ENCODE results near the gene BGLAP. TPM values are rescaled to one million over a fixed set of nuclear protein-coding genes. Genes with fewer than 3 reads are reported as not detected.

Gene BGLAP
- total and polyA plus RNA-seq, 7 experiments from 2014 or later, result 0.33 to 7.4 (median 4.7) TPM; not detected in 1

DNA sequence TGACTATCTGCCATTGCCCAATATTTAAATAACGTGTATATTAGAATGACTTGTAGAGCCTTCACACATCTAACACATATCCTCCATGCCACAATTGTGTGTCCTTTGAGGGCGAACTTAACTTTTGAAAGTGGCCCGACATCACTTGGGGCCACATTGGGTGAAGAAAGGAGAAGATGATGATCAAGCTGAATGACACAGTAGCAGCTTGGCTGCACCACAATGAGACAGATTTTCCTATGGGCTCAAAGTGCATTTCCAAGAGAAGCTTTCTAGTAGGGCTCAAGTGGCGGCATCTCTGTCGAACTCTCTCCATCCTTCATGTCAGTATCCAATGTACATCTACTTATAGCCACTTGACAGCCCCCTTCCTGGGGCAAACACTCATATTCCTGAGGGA is 3.7 kb upstream of the BGLAP start:
- ChIA-PET CTCF (interaction anchor here (1.8 kb wide), 1 partner anchor 12 kb away, joined by 4 read pairs; no protein-coding TSS in a partner anchor), POLR2A (interaction anchor here (0.7 kb wide), 1 partner anchor 470 kb away, joined by 3 read pairs; no protein-coding TSS in a partner anchor)
- Histone ChIP-seq H3K36me3 (ENCODE audit: control insufficient read depth in 2 of 3, insufficient read depth in 3 of 3, low read length in 3 of 3) (peaks cover 0 to 73% (median 26%) of the 10 kb centered on the region in 3 experiments), H3K4me3 (ENCODE audit: low read length) (no peak overlapping the region), H3K4me1 (ENCODE audit: control insufficient read depth in 2 of 2, insufficient read depth in 2 of 2, low read length in 2 of 2) (no peaks in the 10 kb centered on the region), H3K27me3 (ENCODE audit: control insufficient read depth in 2 of 2, insufficient read depth in 2 of 2, low read length in 2 of 2) (no peaks in the 10 kb centered on the region), H3K9me3 (ENCODE audit: control insufficient read depth in 2 of 3, low read length in 3 of 3) (no peaks in the 10 kb centered on the region), H3K27ac (ENCODE audit: low read depth, low read length) (no peak overlapping the region)
- intact Hi-C loops (cut with micrococcal nuclease), result no loop called here
- no peak overlapping the region for H3K4me3 Mint-ChIP-seq
- ATAC-seq (no peak), DNase-seq (no peak)
- H3K9me3 Mint-ChIP-seq, result peaks cover 0 to 2% (median 0%) of the 10 kb centered on the region in 11 donors
- no peak overlapping the region for H3K27ac Mint-ChIP-seq
- H3K36me3 Mint-ChIP-seq, result peaks cover 0 to 53% (median 18%) of the 10 kb centered on the region in 5 donors
- peaks cover 0 to 4% (median 0%) of the 10 kb centered on the region in 7 donors for H3K4me1 Mint-ChIP-seq
- no peaks in the 10 kb centered on the region for H3K27me3 Mint-ChIP-seq

DNA sequence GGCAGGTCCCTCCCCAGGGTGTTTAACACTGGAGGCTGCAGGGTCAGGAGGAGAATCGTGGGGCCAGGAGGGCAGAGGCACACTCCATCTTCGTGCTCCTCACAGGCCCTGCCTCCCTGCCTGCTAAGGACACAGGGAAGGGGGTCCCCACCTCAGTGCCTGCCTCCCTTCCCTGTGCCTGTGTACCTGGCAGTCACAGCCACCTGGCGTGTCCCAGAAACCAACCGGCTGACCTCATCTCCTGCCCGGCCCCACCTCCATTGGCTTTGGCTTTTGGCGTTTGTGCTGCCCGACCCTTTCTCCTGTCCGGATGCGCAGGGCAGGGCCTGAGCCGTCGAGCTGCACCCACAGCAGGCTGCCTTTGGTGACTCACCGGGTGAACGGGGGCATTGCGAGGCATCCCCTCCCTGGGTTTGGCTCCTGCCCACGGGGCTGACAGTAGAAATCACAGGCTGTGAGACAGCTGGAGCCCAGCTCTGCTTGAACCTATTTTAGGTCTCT is 623 bp upstream of the BGLAP start:
- H3K4me1 ChIP-seq (ENCODE audit: control insufficient read depth in 2 of 2, insufficient read depth in 2 of 2, low read length in 2 of 2), result peaks cover 8 to 10% of the 10 kb centered on the region in 2 donors
- no peaks in the 10 kb centered on the region for H3K27me3 ChIP-seq (ENCODE audit: control insufficient read depth in 2 of 2, insufficient read depth in 2 of 2, low read length in 2 of 2)
- H3K4me3 ChIP-seq (ENCODE audit: low read length), result no peak overlapping the region
- ChIA-PET POLR2A (interaction anchor here (0.5 kb wide), 1 partner anchor 461 kb away, joined by 3 read pairs; no protein-coding TSS in a partner anchor), CTCF (no interaction called here)
- peaks cover 0 to 24% (median 18%) of the 10 kb centered on the region in 7 donors for H3K4me1 Mint-ChIP-seq
- peaks cover 0 to 38% (median 12%) of the 10 kb centered on the region in 5 donors for H3K36me3 Mint-ChIP-seq
- H3K27me3 Mint-ChIP-seq, result peaks cover 0 to 6% (median 0%) of the 10 kb centered on the region in 5 donors
- H3K4me3 Mint-ChIP-seq, result no peak overlapping the region
- no peak overlapping the region for H3K27ac ChIP-seq (ENCODE audit: low read depth, low read length)
- no peaks in the 10 kb centered on the region for H3K9me3 ChIP-seq (ENCODE audit: control insufficient read depth in 2 of 3, low read length in 3 of 3)
- no peak for ATAC-seq
- peaks cover 0 to 48% (median 18%) of the 10 kb centered on the region in 3 experiments for H3K36me3 ChIP-seq (ENCODE audit: control insufficient read depth in 2 of 3, insufficient read depth in 3 of 3, low read length in 3 of 3)
- H3K9me3 Mint-ChIP-seq, result peaks cover 0 to 1% (median 0%) of the 10 kb centered on the region in 11 donors
- intact Hi-C loops (cut with micrococcal nuclease), result no loop called here
- no peak for DNase-seq
- no peak overlapping the region for H3K27ac Mint-ChIP-seq

DNA sequence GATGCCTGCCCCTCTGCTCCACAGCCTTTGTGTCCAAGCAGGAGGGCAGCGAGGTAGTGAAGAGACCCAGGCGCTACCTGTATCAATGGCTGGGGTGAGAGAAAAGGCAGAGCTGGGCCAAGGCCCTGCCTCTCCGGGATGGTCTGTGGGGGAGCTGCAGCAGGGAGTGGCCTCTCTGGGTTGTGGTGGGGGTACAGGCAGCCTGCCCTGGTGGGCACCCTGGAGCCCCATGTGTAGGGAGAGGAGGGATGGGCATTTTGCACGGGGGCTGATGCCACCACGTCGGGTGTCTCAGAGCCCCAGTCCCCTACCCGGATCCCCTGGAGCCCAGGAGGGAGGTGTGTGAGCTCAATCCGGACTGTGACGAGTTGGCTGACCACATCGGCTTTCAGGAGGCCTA is 754 bp downstream of the BGLAP start:
- Histone ChIP-seq H3K27me3 (ENCODE audit: control insufficient read depth in 2 of 2, insufficient read depth in 2 of 2, low read length in 2 of 2) (no peaks in the 10 kb centered on the region), H3K36me3 (ENCODE audit: control insufficient read depth in 2 of 3, insufficient read depth in 3 of 3, low read length in 3 of 3) (peaks cover 0 to 35% (median 11%) of the 10 kb centered on the region in 3 experiments), H3K9me3 (ENCODE audit: control insufficient read depth in 2 of 3, low read length in 3 of 3) (no peaks in the 10 kb centered on the region), H3K4me3 (ENCODE audit: low read length) (no peak overlapping the region), H3K4me1 (ENCODE audit: control insufficient read depth in 2 of 2, insufficient read depth in 2 of 2, low read length in 2 of 2) (peaks cover 8 to 10% of the 10 kb centered on the region in 2 donors), H3K27ac (ENCODE audit: low read depth, low read length) (no peak overlapping the region)
- no peak for ATAC-seq
- H3K36me3 Mint-ChIP-seq, result peaks cover 0 to 29% (median 8%) of the 10 kb centered on the region in 5 donors
- intact Hi-C loops (cut with micrococcal nuclease), result no loop called here
- ChIA-PET POLR2A (interaction anchor here (0.9 kb wide), 1 partner anchor 9 kb away, joined by 3 read pairs; no protein-coding TSS in a partner anchor), CTCF (interaction anchor here (0.9 kb wide), 1 partner anchor 90 kb away, joined by 3 read pairs; no protein-coding TSS in a partner anchor)
- DNase-seq, result no peak
- H3K4me3 Mint-ChIP-seq, result no peak overlapping the region
- no peaks in the 10 kb centered on the region for H3K9me3 Mint-ChIP-seq
- peaks cover 0 to 6% (median 0%) of the 10 kb centered on the region in 5 donors for H3K27me3 Mint-ChIP-seq
- H3K27ac Mint-ChIP-seq, result no peak overlapping the region
- H3K4me1 Mint-ChIP-seq, result peaks cover 0 to 24% (median 18%) of the 10 kb centered on the region in 7 donors

DNA sequence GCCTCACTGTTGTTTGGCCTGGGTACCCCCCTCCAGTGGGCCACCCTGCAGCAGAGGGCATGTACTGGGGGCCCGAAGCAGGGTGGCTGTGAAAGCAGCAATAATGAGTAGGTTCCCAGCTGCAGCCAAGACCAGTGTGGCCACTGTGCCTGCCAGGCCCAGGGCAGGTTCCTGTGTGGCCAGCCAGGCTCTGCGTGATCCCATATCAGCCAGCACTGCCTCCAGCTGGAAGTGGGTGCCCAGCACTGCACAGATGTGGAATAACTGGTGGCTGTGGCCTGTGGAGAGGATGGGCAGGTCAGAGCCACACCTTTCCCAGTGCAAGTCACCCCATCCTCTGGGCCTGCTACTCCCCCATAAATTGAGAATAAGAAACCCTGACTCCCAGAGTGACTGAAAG is 2.1 kb downstream of the BGLAP start:
- intact Hi-C loops (cut with micrococcal nuclease), result no loop called here
- Histone ChIP-seq H3K36me3 (ENCODE audit: control insufficient read depth in 2 of 3, insufficient read depth in 3 of 3, low read length in 3 of 3) (peaks cover 0 to 24% (median 3%) of the 10 kb centered on the region in 3 experiments), H3K27me3 (ENCODE audit: control insufficient read depth in 2 of 2, insufficient read depth in 2 of 2, low read length in 2 of 2) (no peaks in the 10 kb centered on the region), H3K4me1 (ENCODE audit: control insufficient read depth in 2 of 2, insufficient read depth in 2 of 2, low read length in 2 of 2) (peaks cover 8 to 10% of the 10 kb centered on the region in 2 donors), H3K27ac (ENCODE audit: low read depth, low read length) (no peak overlapping the region), H3K4me3 (ENCODE audit: low read length) (no peak overlapping the region), H3K9me3 (ENCODE audit: control insufficient read depth in 2 of 3, low read length in 3 of 3) (no peaks in the 10 kb centered on the region)
- Mint-ChIP-seq H3K36me3 (peaks cover 0 to 15% (median 5%) of the 10 kb centered on the region in 5 donors), H3K27ac (no peak overlapping the region), H3K27me3 (peaks cover 0 to 6% (median 0%) of the 10 kb centered on the region in 5 donors), H3K4me3 (peak overlapping the region in 5 of 10 donors; percentile 14 to 87 (median 86)), H3K9me3 (no peaks in the 10 kb centered on the region), H3K4me1 (peaks cover 0 to 24% (median 18%) of the 10 kb centered on the region in 7 donors)
- no peak for DNase-seq
- ChIA-PET POLR2A (no interaction called here), CTCF (no interaction called here)
- no peak for ATAC-seq

DNA sequence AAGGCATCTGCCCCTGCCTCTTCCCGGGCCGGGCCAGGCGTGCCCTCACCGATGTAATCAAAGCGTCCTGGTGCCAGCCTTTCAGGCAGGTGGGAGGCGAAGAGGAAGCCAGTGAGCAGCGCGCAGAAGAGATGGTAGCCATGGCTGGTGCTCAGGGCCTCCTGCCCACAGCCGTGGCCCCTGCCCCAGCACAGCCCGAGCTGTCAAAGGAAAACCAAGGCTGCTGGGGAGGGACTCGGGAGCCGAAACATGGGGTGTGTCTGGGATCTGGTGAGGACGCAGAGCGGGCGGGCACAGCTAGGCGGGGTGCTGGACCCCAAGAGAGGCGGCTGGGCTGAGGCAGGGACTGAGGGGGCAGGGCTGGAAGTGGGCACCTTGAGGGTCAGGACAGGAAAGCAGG is 2.7 kb downstream of the BGLAP start:
- Mint-ChIP-seq H3K27me3 (peaks cover 0 to 6% (median 0%) of the 10 kb centered on the region in 5 donors), H3K4me3 (peak overlapping the region; percentile 78 to 90 (median 86)), H3K4me1 (peaks cover 0 to 24% (median 18%) of the 10 kb centered on the region in 7 donors), H3K27ac (peak overlapping the region in 4 of 9 donors; percentile 38 to 68 (median 60)), H3K36me3 (peaks cover 0 to 11% (median 3%) of the 10 kb centered on the region in 5 donors), H3K9me3 (no peaks in the 10 kb centered on the region)
- CTCF ChIA-PET, result no interaction called here
- ATAC-seq (no peak), DNase-seq (no peak)
- no peak overlapping the region for H3K27ac ChIP-seq (ENCODE audit: low read depth, low read length)
- no peak overlapping the region for H3K4me3 ChIP-seq (ENCODE audit: low read length)
- no peaks in the 10 kb centered on the region for H3K27me3 ChIP-seq (ENCODE audit: control insufficient read depth in 2 of 2, insufficient read depth in 2 of 2, low read length in 2 of 2)
- H3K4me1 ChIP-seq (ENCODE audit: control insufficient read depth in 2 of 2, insufficient read depth in 2 of 2, low read length in 2 of 2), result peaks cover 8 to 10% of the 10 kb centered on the region in 2 donors
- intact Hi-C loops (cut with micrococcal nuclease), result no loop called here
- peaks cover 0 to 24% (median 3%) of the 10 kb centered on the region in 3 experiments for H3K36me3 ChIP-seq (ENCODE audit: control insufficient read depth in 2 of 3, insufficient read depth in 3 of 3, low read length in 3 of 3)
- POLR2A ChIA-PET, result no interaction called here
- H3K9me3 ChIP-seq (ENCODE audit: control insufficient read depth in 2 of 3, low read length in 3 of 3), result no peaks in the 10 kb centered on the region

DNA sequence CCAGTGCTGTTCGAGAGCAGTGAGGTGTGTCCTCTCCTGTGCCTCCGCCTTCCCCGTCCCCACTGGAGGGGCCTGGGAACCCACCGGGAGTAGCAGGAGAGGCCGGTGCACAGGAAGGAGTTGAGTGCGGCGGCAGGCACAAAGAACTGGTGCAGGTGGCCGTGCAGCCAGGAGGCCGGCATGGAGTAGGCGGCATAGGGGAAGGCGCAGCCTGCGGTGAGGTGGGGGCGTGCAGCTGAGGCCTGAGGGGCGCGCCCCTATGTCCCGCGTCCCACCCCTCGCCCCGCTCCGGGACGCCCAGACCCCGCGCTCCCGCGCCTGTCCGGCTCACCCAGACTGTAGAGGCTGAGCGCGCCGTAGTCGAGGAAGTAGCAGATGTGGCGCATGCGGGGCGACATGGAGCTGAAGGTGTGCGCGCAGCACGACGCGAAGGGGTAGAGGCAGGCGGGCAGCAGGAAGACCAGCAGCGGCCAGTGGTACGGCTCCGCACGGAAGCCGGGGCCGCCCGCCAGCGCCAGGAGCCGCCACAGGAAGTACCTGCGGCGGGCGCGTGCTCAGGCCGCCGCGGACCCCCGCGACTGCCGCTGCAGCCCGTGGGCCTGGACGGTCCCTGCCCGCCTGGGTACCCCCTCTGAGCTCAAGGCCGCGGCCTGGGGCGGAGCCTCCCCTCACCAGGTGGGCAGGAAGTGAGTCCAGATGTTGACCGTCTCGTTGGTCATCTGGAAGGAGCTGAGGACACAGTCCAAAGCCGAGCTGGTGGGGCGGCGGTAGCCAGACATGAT is 3.7 kb downstream of the BGLAP start:
- CTCF ChIA-PET, result interaction anchor here (0.6 to 0.8 kb wide), 2 partner anchors 21 to 470 kb away, joined by 3 to 6 read pairs; no protein-coding TSS in a partner anchor
- POLR2A ChIA-PET, result no interaction called here
- no peaks in the 10 kb centered on the region for H3K9me3 Mint-ChIP-seq
- ATAC-seq (peak; percentile 67), DNase-seq (peak in 7 of 9 donors; percentile 26 to 45 (median 31))
- intact Hi-C loops (cut with micrococcal nuclease), result no loop called here
- Histone ChIP-seq H3K27me3 (ENCODE audit: control insufficient read depth in 2 of 2, insufficient read depth in 2 of 2, low read length in 2 of 2) (no peaks in the 10 kb centered on the region), H3K9me3 (ENCODE audit: control insufficient read depth in 2 of 3, low read length in 3 of 3) (no peaks in the 10 kb centered on the region), H3K4me1 (ENCODE audit: control insufficient read depth in 2 of 2, insufficient read depth in 2 of 2, low read length in 2 of 2) (peaks cover 8 to 10% of the 10 kb centered on the region in 2 donors), H3K4me3 (ENCODE audit: low read length) (peak overlapping the region; percentile 55), H3K36me3 (ENCODE audit: control insufficient read depth in 2 of 3, insufficient read depth in 3 of 3, low read length in 3 of 3) (peaks cover 0 to 27% (median under 1%) of the 10 kb centered on the region in 3 experiments), H3K27ac (ENCODE audit: low read depth, low read length) (no peak overlapping the region)
- H3K4me3 Mint-ChIP-seq, result peak overlapping the region; percentile 78 to 90 (median 86)
- peak overlapping the region; percentile 25 to 73 (median 56) for H3K27ac Mint-ChIP-seq
- H3K4me1 Mint-ChIP-seq, result peaks cover 0 to 24% (median 18%) of the 10 kb centered on the region in 7 donors
- peaks cover 0 to 6% (median 0%) of the 10 kb centered on the region in 5 donors for H3K27me3 Mint-ChIP-seq
- peaks cover 0 to 5% (median 3%) of the 10 kb centered on the region in 5 donors for H3K36me3 Mint-ChIP-seq
